Ascending aorta (tissue), 2 donors: ENCODE measurements around the gene STAG1. TPM values are rescaled to one million over a fixed set of nuclear protein-coding genes. Genes with fewer than 3 reads are reported as not detected.
"Not testable (repeated sequence)": the region's sequence is repeated elsewhere in the genome, so short reads cannot be mapped to it uniquely, and the experiment has no call there.

Source experiments
- DNase-seq, 2 donors: peaks; one replicate each; pipeline ENCODE4 v3.0.0-alpha.2; 2019; ENCODE audit warnings: low spot score in 2 of 2
- H3K27ac ChIP-seq, 2 donors: fragments of 200-600 bp; sonication (generic); one replicate each; pipeline ENCODE4 v1.5.1; 2016 to 2017; ENCODE audit warnings: mild to moderate bottlenecking in 1 of 2
- H3K27me3 ChIP-seq: fragments of 200-600 bp; sonication (generic); one replicate; pipeline ENCODE4 v1.5.1; 2017
- H3K36me3 ChIP-seq, 2 donors: fragments of 200-600 bp; sonication (generic); one replicate each; pipeline ENCODE4 v1.5.1; 2016
- H3K4me1 ChIP-seq, 2 donors: fragments of 200-600 bp; sonication (generic); one replicate each; pipeline ENCODE4 v1.5.1; 2016 to 2017; ENCODE audit warnings: mild to moderate bottlenecking in 1 of 2
- H3K4me3 ChIP-seq, 2 donors: fragments of 200-600 bp; sonication (generic); one replicate each; pipeline ENCODE4 v1.5.1; 2016 to 2017; ENCODE audit warnings: mild to moderate bottlenecking in 1 of 2
- H3K9me3 ChIP-seq, 2 donors: fragments of 200-600 bp; sonication (generic); one replicate each; pipeline ENCODE4 v1.5.1; 2016
- CTCF ChIP-seq, 3 experiments: fragments of 200-600 bp in 2 of 3; fragments of 450-650 bp in 1 of 3; sonication (generic) in 2 of 3; IDR thresholded peaks; one replicate each; pipeline ENCODE4 v1.5.1; 2016 to 2019; ENCODE audit warnings: antibody characterized with exemption in 3 of 3, mild to moderate bottlenecking in 1 of 3, moderate library complexity in 1 of 3
- intact Hi-C: fragments of 100-400 bp; cut with DNase I; formaldehyde crosslinking; loops from one replicate; pipeline ENCODE4 v1.15.1; 2023
- total RNA-seq: library from RNA; depleted of rRNA; stranded (reverse); fragments of >200 nt; gene quantifications from one replicate; pipeline ENCODE4 v1.1.0, GENCODE V29; 2016

Gene STAG1
- total RNA-seq, 1 donor from 2014 or later, result 27.2 TPM

- intact Hi-C loops, result no loop called here
- H3K36me3 ChIP-seq, result peaks cover 0 to 4% of the 10 kb centered on the region in 2 donors
- no peak overlapping the region for H3K27ac ChIP-seq
- no peak for TF ChIP-seq CTCF (IDR thresholded peaks at IDR 0.05)
- H3K4me3 ChIP-seq, result no peak overlapping the region
- no peaks in the 10 kb centered on the region for H3K9me3 ChIP-seq
- H3K27me3 ChIP-seq, result no peaks in the 10 kb centered on the region
- DNase-seq, result no peak
- H3K4me1 ChIP-seq, result peaks cover 0 to 16% of the 10 kb centered on the region in 2 donors
These were observed 80.3 kb downstream of the STAG1 start for GRCh38 chr3:136671921-136672320.

- Histone ChIP-seq H3K27ac (no peak overlapping the region), H3K4me1 (peaks cover 0 to 12% of the 10 kb centered on the region in 2 donors), H3K27me3 (no peaks in the 10 kb centered on the region), H3K9me3 (no peaks in the 10 kb centered on the region), H3K4me3 (no peak overlapping the region), H3K36me3 (peaks cover 0 to 4% of the 10 kb centered on the region in 2 donors)
- DNase-seq, result no peak
- intact Hi-C loops, result no loop called here
- no peak for TF ChIP-seq CTCF (IDR thresholded peaks at IDR 0.05)
These were observed 82.0 kb downstream of the STAG1 start for GRCh38 chr3:136670166-136670565.

- Histone ChIP-seq H3K4me1 (peaks cover 0 to 7% of the 10 kb centered on the region in 2 donors), H3K9me3 (no peaks in the 10 kb centered on the region), H3K27ac (no peak overlapping the region), H3K27me3 (no peaks in the 10 kb centered on the region), H3K4me3 (no peak overlapping the region), H3K36me3 (peaks cover 0 to 4% of the 10 kb centered on the region in 2 donors)
- no peak for TF ChIP-seq CTCF (IDR thresholded peaks at IDR 0.05)
- no peak for DNase-seq
- intact Hi-C loops, result no loop called here
These were observed 85.1 kb downstream of the STAG1 start for GRCh38 chr3:136667081-136667480.

- H3K36me3 ChIP-seq, intact Hi-C loops, H3K4me1 ChIP-seq, H3K9me3 ChIP-seq, DNase-seq, H3K4me3 ChIP-seq, H3K27ac ChIP-seq, H3K27me3 ChIP-seq: not testable (repeated sequence)
These were observed 85.9 kb downstream of the STAG1 start for GRCh38 chr3:136666301-136666700.

- H3K4me3 ChIP-seq, result no peak overlapping the region
- no peak overlapping the region for H3K27ac ChIP-seq
- intact Hi-C loops, result no loop called here
- no peaks in the 10 kb centered on the region for H3K36me3 ChIP-seq
- TF ChIP-seq CTCF (IDR thresholded peaks at IDR 0.05), result no peak
- H3K9me3 ChIP-seq, result no peaks in the 10 kb centered on the region
- no peaks in the 10 kb centered on the region for H3K27me3 ChIP-seq
- H3K4me1 ChIP-seq, result peaks cover 0 to 4% of the 10 kb centered on the region in 2 donors
- no peak for DNase-seq
These were observed 87.4 kb downstream of the STAG1 start for GRCh38 chr3:136664771-136665170.

- H3K4me1 ChIP-seq, result peaks cover 0 to 4% of the 10 kb centered on the region in 2 donors
- H3K9me3 ChIP-seq, result no peaks in the 10 kb centered on the region
- H3K27me3 ChIP-seq, result no peaks in the 10 kb centered on the region
- no peaks in the 10 kb centered on the region for H3K36me3 ChIP-seq
- TF ChIP-seq CTCF (IDR thresholded peaks at IDR 0.05), result no peak
- no peak overlapping the region for H3K4me3 ChIP-seq
- no peak overlapping the region for H3K27ac ChIP-seq
- intact Hi-C loops, result no loop called here
- no peak for DNase-seq
These were observed 90.9 kb downstream of the STAG1 start for GRCh38 chr3:136661282-136661681.
